ENCODE results near the gene LCP2.

The LCP2 gene

GRCh38 chr5:170217831-170218230 lies 79.7 kb downstream of the LCP2 start:
- H3K36me3 Mint-ChIP-seq (ENCODE audit: insufficient read depth): no peaks in the 10 kb centered on the region
- H3K4me1 Mint-ChIP-seq (ENCODE audit: low read depth in 2 of 2): no peaks in the 10 kb centered on the region
- no peaks in the 10 kb centered on the region for H3K9me3 Mint-ChIP-seq
- no peak for DNase-seq
- no peak for ATAC-seq (replicated peaks)
- H3K27ac Mint-ChIP-seq: no peak overlapping the region
- no peak overlapping the region for H3K4me3 Mint-ChIP-seq
- H3K27me3 Mint-ChIP-seq: peaks cover 0 to 7% of the 10 kb centered on the region in 2 donors

- no peaks in the 10 kb centered on the region for H3K36me3 Mint-ChIP-seq (ENCODE audit: insufficient read depth)
- H3K9me3 Mint-ChIP-seq: no peaks in the 10 kb centered on the region
- H3K27me3 Mint-ChIP-seq: peaks cover 0 to 7% of the 10 kb centered on the region in 2 donors
- H3K4me1 Mint-ChIP-seq (ENCODE audit: low read depth in 2 of 2): no peaks in the 10 kb centered on the region
- DNase-seq: no peak
- ATAC-seq (replicated peaks): no peak
- no peak overlapping the region for H3K27ac Mint-ChIP-seq
- no peak overlapping the region for H3K4me3 Mint-ChIP-seq
Observed at GRCh38 chr5:170216257-170216864, 81.2 kb downstream of the LCP2 start.

- H3K27me3 Mint-ChIP-seq: peaks cover 31 to 34% of the 10 kb centered on the region in 2 donors
- H3K4me1 Mint-ChIP-seq (ENCODE audit: low read depth in 2 of 2): no peaks in the 10 kb centered on the region
- H3K9me3 Mint-ChIP-seq: no peaks in the 10 kb centered on the region
- no peaks in the 10 kb centered on the region for H3K36me3 Mint-ChIP-seq (ENCODE audit: insufficient read depth)
- no peak for ATAC-seq (replicated peaks)
- no peak overlapping the region for H3K27ac Mint-ChIP-seq
- H3K4me3 Mint-ChIP-seq: no peak overlapping the region
- no peak for DNase-seq
Observed at GRCh38 chr5:170211575-170212334, 85.8 kb downstream of the LCP2 start.

GRCh38 chr5:170206958-170207357 lies 90.6 kb downstream of the LCP2 start:
- H3K4me1 Mint-ChIP-seq (ENCODE audit: low read depth in 2 of 2): no peaks in the 10 kb centered on the region
- H3K27me3 Mint-ChIP-seq: peaks cover 67 to 70% of the 10 kb centered on the region in 2 donors
- no peaks in the 10 kb centered on the region for H3K9me3 Mint-ChIP-seq
- no peak overlapping the region for H3K4me3 Mint-ChIP-seq
- ATAC-seq (replicated peaks) (no peak), DNase-seq (no peak)
- no peaks in the 10 kb centered on the region for H3K36me3 Mint-ChIP-seq (ENCODE audit: insufficient read depth)
- H3K27ac Mint-ChIP-seq: no peak overlapping the region

GRCh38 chr5:170206216-170206615 lies 91.4 kb downstream of the LCP2 start:
- Mint-ChIP-seq H3K9me3 (no peaks in the 10 kb centered on the region), H3K4me1 (ENCODE audit: low read depth in 2 of 2) (no peaks in the 10 kb centered on the region), H3K36me3 (ENCODE audit: insufficient read depth) (no peaks in the 10 kb centered on the region), H3K4me3 (no peak overlapping the region), H3K27me3 (peaks cover 69 to 70% of the 10 kb centered on the region in 2 donors), H3K27ac (no peak overlapping the region)
- DNase-seq (no peak), ATAC-seq (replicated peaks) (no peak)

- Mint-ChIP-seq H3K27me3 (peaks cover 65 to 71% of the 10 kb centered on the region in 2 donors), H3K9me3 (no peaks in the 10 kb centered on the region), H3K4me1 (ENCODE audit: low read depth in 2 of 2) (no peaks in the 10 kb centered on the region), H3K36me3 (ENCODE audit: insufficient read depth) (no peaks in the 10 kb centered on the region), H3K4me3 (no peak overlapping the region), H3K27ac (no peak overlapping the region)
- ATAC-seq (replicated peaks) (no peak), DNase-seq (no peak)
Observed at GRCh38 chr5:170204202-170204601, 93.4 kb downstream of the LCP2 start.

- H3K4me3 Mint-ChIP-seq: no peak overlapping the region
- H3K27me3 Mint-ChIP-seq: peaks cover 58 to 63% of the 10 kb centered on the region in 2 donors
- DNase-seq (no peak), ATAC-seq (replicated peaks) (no peak)
- H3K36me3 Mint-ChIP-seq (ENCODE audit: insufficient read depth): no peaks in the 10 kb centered on the region
- H3K9me3 Mint-ChIP-seq: no peaks in the 10 kb centered on the region
- no peak overlapping the region for H3K27ac Mint-ChIP-seq
- H3K4me1 Mint-ChIP-seq (ENCODE audit: low read depth in 2 of 2): no peaks in the 10 kb centered on the region
Observed at GRCh38 chr5:170202117-170202516, 95.5 kb downstream of the LCP2 start.

- no peak overlapping the region for H3K4me3 Mint-ChIP-seq
Observed at GRCh38 chr5:170201311-170201710, 96.3 kb downstream of the LCP2 start.

GRCh38 chr5:170200876-170201275 lies 96.7 kb downstream of the LCP2 start:
- no peaks in the 10 kb centered on the region for H3K4me1 Mint-ChIP-seq (ENCODE audit: low read depth in 2 of 2)
- peaks cover 48 to 61% of the 10 kb centered on the region in 2 donors for H3K27me3 Mint-ChIP-seq
- no peak overlapping the region for H3K4me3 Mint-ChIP-seq
- DNase-seq (no peak), ATAC-seq (replicated peaks) (no peak)
- H3K36me3 Mint-ChIP-seq (ENCODE audit: insufficient read depth): no peaks in the 10 kb centered on the region
- no peak overlapping the region for H3K27ac Mint-ChIP-seq
- H3K9me3 Mint-ChIP-seq: no peaks in the 10 kb centered on the region

More at GRCh38 chr5:170201311-170201710, 96.3 kb downstream of the LCP2 start:
- peaks cover 50 to 61% of the 10 kb centered on the region in 2 donors for H3K27me3 Mint-ChIP-seq
- ATAC-seq (replicated peaks) (no peak), DNase-seq (no peak)
- H3K9me3 Mint-ChIP-seq: no peaks in the 10 kb centered on the region
- H3K4me1 Mint-ChIP-seq (ENCODE audit: low read depth in 2 of 2): no peaks in the 10 kb centered on the region
- H3K36me3 Mint-ChIP-seq (ENCODE audit: insufficient read depth): no peaks in the 10 kb centered on the region
- no peak overlapping the region for H3K27ac Mint-ChIP-seq

Data from effector memory CD8-positive, alpha-beta T cell (primary cell).